PFSK-1 (cell line): ENCODE measurements around the gene RAPGEF5.

Experiments
- POLR2AphosphoS5 ChIP-seq: IDR thresholded peaks from 2 replicates; pipeline ENCODE4 v1.6.1; 2012; ENCODE audit warnings: low read depth, mild to moderate bottlenecking, control low read depth, low read length, moderate library complexity
- SIN3A ChIP-seq: IDR thresholded peaks from 2 replicates; pipeline ENCODE4 v1.6.1; 2012; ENCODE audit warnings: mild to moderate bottlenecking, low read length, moderate library complexity, borderline replicate concordance; ENCODE audit not compliant: insufficient read depth
- TAF1 ChIP-seq: IDR thresholded peaks from 2 replicates; pipeline ENCODE4 v1.6.1; 2012; ENCODE audit warnings: low read length, control low read depth, borderline replicate concordance; ENCODE audit not compliant: insufficient read depth

GRCh38 chr7:22230238-22230637, 126.7 kb downstream of the RAPGEF5 start:
- TF ChIP-seq SIN3A (no peak), TAF1 (no peak), POLR2AphosphoS5 (no peak)
